CD14-positive monocyte (primary cell): ENCODE measurements around the gene SCN7A. TPM values are rescaled to one million over a fixed set of nuclear protein-coding genes. Genes with fewer than 3 reads are reported as not detected.

Source experiments
- DNase-seq, 3 donors: peaks; one replicate each; pipeline ENCODE4 v3.0.0-alpha.2; 2011 to 2022
- H2AFZ ChIP-seq: 2 replicates; pipeline ENCODE4 v1.6.0; 2012; ENCODE audit warnings: mild to moderate bottlenecking, low read depth, low read length, inconsistent platforms; ENCODE audit not compliant: insufficient read depth, poor library complexity, severe bottlenecking
- H3K27ac ChIP-seq, 2 donors: 1 replicate in 1 of 2; 2 replicates in 1 of 2; pipeline ENCODE4 v1.5.1; 2012 to 2013; ENCODE audit warnings: low read length in 2 of 2, control low read depth in 1 of 2, inconsistent platforms in 1 of 2, low read depth in 1 of 2, mild to moderate bottlenecking in 1 of 2
- H3K27me3 ChIP-seq, 2 donors: one replicate each; pipeline versions ENCODE4 v1.6.0 to v1.6.1; 2011 to 2013; ENCODE audit warnings: low read length in 2 of 2; ENCODE audit not compliant: control insufficient read depth in 2 of 2, insufficient read depth in 2 of 2
- H3K36me3 ChIP-seq, 2 donors: replicated peaks in 1 of 2; 1 replicate in 1 of 2; 2 replicates in 1 of 2; pipeline versions ENCODE4 v1.5.1 to v1.6.1; 2012 to 2013; ENCODE audit warnings: low read length in 2 of 2, control low read depth in 1 of 2, inconsistent platforms in 1 of 2, mild to moderate bottlenecking in 1 of 2; ENCODE audit not compliant: insufficient read depth in 2 of 2, control insufficient read depth in 1 of 2
- H3K4me1 ChIP-seq, 2 donors: 1 replicate in 1 of 2; 2 replicates in 1 of 2; pipeline versions ENCODE4 v1.5.1 to v1.6.1; 2012 to 2013; ENCODE audit warnings: low read length in 2 of 2, control low read depth in 1 of 2, inconsistent platforms in 1 of 2, mild to moderate bottlenecking in 1 of 2, moderate library complexity in 1 of 2; ENCODE audit not compliant: insufficient read depth in 2 of 2, control insufficient read depth in 1 of 2
- H3K4me2 ChIP-seq: replicated peaks from 2 replicates; pipeline ENCODE3; 2012; ENCODE audit warnings: low read length, moderate library complexity, mild to moderate bottlenecking; ENCODE audit not compliant: poor library complexity, severe bottlenecking; ENCODE audit errors: extremely low read depth
- H3K4me3 ChIP-seq, 3 experiments: fragments of 200-600 bp in 1 of 3; sonication (generic) in 1 of 3; replicated peaks in 1 of 3; 1 replicate in 2 of 3; 2 replicates in 1 of 3; pipeline ENCODE4 v1.5.1; 2011 to 2013; ENCODE audit warnings: low read length in 3 of 3, mild to moderate bottlenecking in 3 of 3, control low read depth in 2 of 3, low read depth in 2 of 3, inconsistent platforms in 1 of 3, moderate library complexity in 1 of 3
- H3K79me2 ChIP-seq: 2 replicates; pipeline ENCODE4 v1.6.0; 2012; ENCODE audit warnings: mild to moderate bottlenecking, control low read depth, inconsistent platforms, low read length, moderate library complexity; ENCODE audit not compliant: insufficient read depth
- H3K9ac ChIP-seq: 2 replicates; pipeline ENCODE4 v1.6.0; 2017; ENCODE audit warnings: low read length, mild to moderate bottlenecking; ENCODE audit not compliant: insufficient read depth, poor library complexity, severe bottlenecking
- H3K9me3 ChIP-seq, 2 donors: replicated peaks in 1 of 2; 1 replicate in 1 of 2; 2 replicates in 1 of 2; pipeline versions ENCODE4 v1.5.1 to v1.6.1; 2012 to 2013; ENCODE audit warnings: low read length in 2 of 2, control low read depth in 1 of 2; ENCODE audit not compliant: control insufficient read depth in 1 of 2, insufficient read depth in 1 of 2
- H4K20me1 ChIP-seq: 2 replicates; pipeline ENCODE4 v1.6.0; 2012; ENCODE audit warnings: mild to moderate bottlenecking, low read length, control low read depth, moderate library complexity; ENCODE audit not compliant: insufficient read depth
- H3K27ac Mint-ChIP-seq, 7 donors: one replicate each; pipeline ENCODE4 v1.8.0; 2020; ENCODE audit warnings: mild to moderate bottlenecking in 7 of 7, mixed read lengths in 7 of 7, moderate library complexity in 6 of 7, inconsistent platforms in 2 of 7
- H3K27me3 Mint-ChIP-seq, 3 donors: one replicate each; pipeline ENCODE4 v1.8.0; 2021 to 2022; ENCODE audit warnings: low read depth in 3 of 3, mild to moderate bottlenecking in 3 of 3, mixed read lengths in 3 of 3, moderate library complexity in 3 of 3, inconsistent platforms in 1 of 3
- H3K36me3 Mint-ChIP-seq, 2 donors: one replicate each; pipeline ENCODE4 v1.8.0; 2020; ENCODE audit warnings: mixed read lengths in 2 of 2, inconsistent platforms in 1 of 2, mild to moderate bottlenecking in 1 of 2
- H3K4me1 Mint-ChIP-seq: one replicate; pipeline ENCODE4 v1.8.0; 2020; ENCODE audit warnings: mild to moderate bottlenecking, mixed read lengths
- H3K4me3 Mint-ChIP-seq, 2 donors: one replicate each; pipeline ENCODE4 v1.8.0; 2020; ENCODE audit warnings: mild to moderate bottlenecking in 2 of 2, mixed read lengths in 2 of 2, moderate library complexity in 1 of 2
- H3K9me3 Mint-ChIP-seq, 7 donors: one replicate each; pipeline ENCODE4 v1.8.0; 2020 to 2022; ENCODE audit warnings: mixed read lengths in 7 of 7, mild to moderate bottlenecking in 6 of 7, moderate library complexity in 6 of 7, inconsistent platforms in 2 of 7
- WGBS: methylation state at CpG from one replicate; pipeline ENCODE4 v1.1.5; 2013; ENCODE audit warnings: missing lambda C conversion rate; ENCODE audit not compliant: insufficient coverage; 5-methylcytosine and 5-hydroxymethylcytosine counted together
- intact Hi-C, 2 donors: fragments of 100-400 bp; cut with micrococcal nuclease; formaldehyde crosslinking; loops; one replicate each; pipeline versions ENCODE4 v1.15.0 to v1.15.1; 2023
- polyA plus RNA-seq, 3 donors: library from polyadenylated mRNA; depleted of rRNA in 1 of 3; unstranded in 2 of 3; stranded (reverse) in 1 of 3; fragments of 300-500 nt in 2 of 3; fragments of >200 nt in 1 of 3; fragmentation: Illumina TruSeq in 2 of 3; gene quantifications; 1 replicate in 2 of 3; 2 replicates in 1 of 3; pipeline ENCODE4 v1.2.3, GENCODE V29; 2012 to 2021
- TF ChIP-seq, protein P1 (sequence below): fragments of 200-600 bp; IDR thresholded peaks from one replicate; pipeline ENCODE4 v1.8.0; 2022; ENCODE audit warnings: antibody characterized with exemption, mild to moderate bottlenecking

The SCN7A gene
- polyA plus RNA-seq, 3 donors = not detected

DNA sequence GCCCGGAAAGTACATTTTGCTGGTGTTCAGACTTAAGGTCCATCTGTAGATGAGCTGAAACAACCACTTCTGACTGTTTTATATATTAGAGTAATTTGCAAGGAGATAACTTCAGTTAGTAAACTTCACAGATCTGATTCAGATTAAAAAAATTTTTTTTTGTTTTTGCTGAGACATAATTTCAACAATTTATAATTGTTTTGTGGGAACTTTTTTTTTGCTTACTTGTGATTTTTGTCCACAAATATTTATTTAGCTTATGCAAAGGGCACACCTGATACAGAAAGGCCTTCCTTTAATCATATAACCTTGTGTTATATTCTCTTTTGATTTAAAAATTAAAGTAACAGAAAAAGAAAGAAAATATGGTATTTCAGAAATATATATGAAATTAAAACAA lies 108.7 kb downstream of the SCN7A start:
- no peak overlapping the region for H3K9ac ChIP-seq
- H4K20me1 ChIP-seq = no peaks in the 10 kb centered on the region
- no peak overlapping the region for H3K4me3 Mint-ChIP-seq
- no peak overlapping the region for H3K4me3 ChIP-seq
- TF ChIP-seq, protein P1, sequence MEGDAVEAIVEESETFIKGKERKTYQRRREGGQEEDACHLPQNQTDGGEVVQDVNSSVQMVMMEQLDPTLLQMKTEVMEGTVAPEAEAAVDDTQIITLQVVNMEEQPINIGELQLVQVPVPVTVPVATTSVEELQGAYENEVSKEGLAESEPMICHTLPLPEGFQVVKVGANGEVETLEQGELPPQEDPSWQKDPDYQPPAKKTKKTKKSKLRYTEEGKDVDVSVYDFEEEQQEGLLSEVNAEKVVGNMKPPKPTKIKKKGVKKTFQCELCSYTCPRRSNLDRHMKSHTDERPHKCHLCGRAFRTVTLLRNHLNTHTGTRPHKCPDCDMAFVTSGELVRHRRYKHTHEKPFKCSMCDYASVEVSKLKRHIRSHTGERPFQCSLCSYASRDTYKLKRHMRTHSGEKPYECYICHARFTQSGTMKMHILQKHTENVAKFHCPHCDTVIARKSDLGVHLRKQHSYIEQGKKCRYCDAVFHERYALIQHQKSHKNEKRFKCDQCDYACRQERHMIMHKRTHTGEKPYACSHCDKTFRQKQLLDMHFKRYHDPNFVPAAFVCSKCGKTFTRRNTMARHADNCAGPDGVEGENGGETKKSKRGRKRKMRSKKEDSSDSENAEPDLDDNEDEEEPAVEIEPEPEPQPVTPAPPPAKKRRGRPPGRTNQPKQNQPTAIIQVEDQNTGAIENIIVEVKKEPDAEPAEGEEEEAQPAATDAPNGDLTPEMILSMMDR = no peak
- no peak overlapping the region for H3K4me2 ChIP-seq
- H3K9me3 Mint-ChIP-seq = no peaks in the 10 kb centered on the region
- H3K9me3 ChIP-seq = no peaks in the 10 kb centered on the region
- no peak overlapping the region for H3K27ac ChIP-seq
- no peaks in the 10 kb centered on the region for H3K4me1 ChIP-seq
- intact Hi-C loops = no loop called here
- no peaks in the 10 kb centered on the region for H3K36me3 ChIP-seq
- H3K36me3 Mint-ChIP-seq = no peaks in the 10 kb centered on the region
- no peaks in the 10 kb centered on the region for H3K79me2 ChIP-seq
- peak overlapping the region in 1 of 7 donors; percentile 10 for H3K27ac Mint-ChIP-seq
- H3K4me1 Mint-ChIP-seq = peaks cover 12% of the 10 kb centered on the region
- no peaks in the 10 kb centered on the region for H3K27me3 ChIP-seq
- DNase-seq = no peak
- peaks cover 0 to 4% (median 2%) of the 10 kb centered on the region in 3 donors for H3K27me3 Mint-ChIP-seq
- WGBS = no CpG with 5 or more reads among the region's 1 CpG
- H2AFZ ChIP-seq = no peak overlapping the region

DNA sequence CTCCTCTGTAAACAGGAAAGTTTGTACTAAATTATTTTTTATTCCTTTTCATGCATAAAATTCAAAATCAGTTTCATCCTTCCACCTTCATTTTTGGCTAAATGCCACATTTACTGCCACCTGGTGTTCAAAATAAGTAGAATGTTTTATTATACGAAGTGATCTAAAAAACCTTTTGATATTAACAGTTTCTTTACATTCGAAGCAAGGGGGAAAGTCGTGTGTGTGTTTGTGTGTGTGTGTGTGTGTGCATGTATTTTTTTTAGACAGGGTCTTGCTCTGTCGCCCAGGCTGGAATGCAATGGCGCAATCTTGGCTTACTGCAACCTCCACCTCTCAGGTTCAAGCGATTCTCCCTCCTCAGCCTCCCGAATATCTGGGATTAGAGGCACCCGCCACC lies 109.3 kb downstream of the SCN7A start:
- Histone ChIP-seq H3K9ac (no peak overlapping the region), H3K27ac (no peak overlapping the region), H3K4me1 (no peaks in the 10 kb centered on the region), H3K79me2 (no peaks in the 10 kb centered on the region), H3K4me2 (no peak overlapping the region), H2AFZ (no peak overlapping the region), H4K20me1 (no peaks in the 10 kb centered on the region), H3K36me3 (no peaks in the 10 kb centered on the region), H3K4me3 (no peak overlapping the region), H3K27me3 (peaks cover 0 to 4% of the 10 kb centered on the region in 2 donors), H3K9me3 (no peaks in the 10 kb centered on the region)
- intact Hi-C loops = no loop called here
- peak in 1 of 3 donors; percentile 14 for DNase-seq
- TF ChIP-seq, protein P1 = peak; percentile 73
- H3K4me3 Mint-ChIP-seq = no peak overlapping the region
- peaks cover 12% of the 10 kb centered on the region for H3K4me1 Mint-ChIP-seq
- peaks cover 0 to 4% (median 2%) of the 10 kb centered on the region in 3 donors for H3K27me3 Mint-ChIP-seq
- no peaks in the 10 kb centered on the region for H3K9me3 Mint-ChIP-seq
- peak overlapping the region in 1 of 7 donors; percentile 10 for H3K27ac Mint-ChIP-seq
- no peaks in the 10 kb centered on the region for H3K36me3 Mint-ChIP-seq
- no CpG with 5 or more reads among the region's 8 CpGs for WGBS
